SK-N-SH (cell line): ENCODE results near the gene DRC3. TPM values are rescaled to one million over a fixed set of nuclear protein-coding genes. Genes with fewer than 3 reads are reported as not detected.

ENCODE experiments used
- CTCF ChIA-PET: fragments of 300-600, 350-600 bp; formaldehyde crosslinking; extraction: SDS; loops from one replicate; lab custom pipeline; 2021; lab: Yijun Ruan, JAX
- POLR2A ChIA-PET: fragments of 350-600 bp; sonication (Branson Sonifier 250); formaldehyde crosslinking; extraction: SDS; loops from one replicate; lab custom pipeline; 2020; ENCODE audit warnings: antibody characterized with exemption, inconsistent platforms; lab: Yijun Ruan, JAX
- DNase-seq: peaks from one replicate; pipeline ENCODE4 v3.0.0; 2012
- H2AFZ ChIP-seq: fragments of 200-600 bp; sonication (generic); 2 replicates; pipeline ENCODE4 v1.8.1; 2016; ENCODE audit warnings: antibody characterized with exemption, mild to moderate bottlenecking, low read depth
- H3F3A ChIP-seq: fragments of 200-600 bp; sonication (generic); replicated peaks from 2 replicates; pipeline ENCODE3; 2016; ENCODE audit warnings: antibody characterized with exemption, mild to moderate bottlenecking; ENCODE audit not compliant: insufficient read depth
- H3K27ac ChIP-seq, 2 experiments: fragments of 200-500 bp in 1 of 2; fragments of 200-600 bp in 1 of 2; sonication (Bioruptor generic) in 1 of 2; sonication (generic), shearing (Covaris generic) in 1 of 2; 2 replicates each; pipeline versions ENCODE4 v1.5.1 to v1.6.1; 2014 to 2016; ENCODE audit warnings: low read depth in 2 of 2, inconsistent platforms in 1 of 2, low read length in 1 of 2, mild to moderate bottlenecking in 1 of 2, mixed read lengths in 1 of 2
- H3K27me3 ChIP-seq: fragments of 200-600 bp; sonication (generic), shearing (Covaris generic); 2 replicates; pipeline ENCODE4 v1.6.1; 2016; ENCODE audit warnings: mixed run types; ENCODE audit not compliant: insufficient read depth
- H3K36me3 ChIP-seq, 2 experiments: fragments of 200-500 bp in 1 of 2; fragments of 200-600 bp in 1 of 2; sonication (Bioruptor generic) in 1 of 2; sonication (generic) in 1 of 2; replicated peaks in 1 of 2; 2 replicates each; pipeline versions ENCODE3 to v1.5.1; 2014 to 2016; ENCODE audit warnings: low read length in 1 of 2, mild to moderate bottlenecking in 1 of 2; ENCODE audit not compliant: insufficient read depth in 2 of 2, control insufficient read depth in 1 of 2
- H3K4me1 ChIP-seq, 2 experiments: fragments of 200-500 bp in 1 of 2; fragments of 200-600 bp in 1 of 2; sonication (Bioruptor generic) in 1 of 2; sonication (generic), shearing (Covaris generic) in 1 of 2; 2 replicates each; pipeline versions ENCODE4 v1.5.1 to v1.6.1; 2014 to 2016; ENCODE audit warnings: low read depth in 1 of 2, low read length in 1 of 2, mixed run types in 1 of 2; ENCODE audit not compliant: insufficient read depth in 2 of 2, control insufficient read depth in 1 of 2
- H3K4me2 ChIP-seq: fragments of 200-600 bp; sonication (generic), shearing (Covaris generic); 2 replicates; pipeline ENCODE4 v1.6.1; 2017; ENCODE audit warnings: mixed run types
- H3K4me3 ChIP-seq, 2 experiments: fragments of 200-500 bp in 1 of 2; fragments of 200-600 bp in 1 of 2; sonication (Bioruptor generic) in 1 of 2; sonication (generic), shearing (Covaris generic) in 1 of 2; 2 replicates each; pipeline versions ENCODE4 v1.5.1 to v1.8.1; 2014 to 2016; ENCODE audit warnings: low read depth in 2 of 2, inconsistent platforms in 1 of 2, low read length in 1 of 2, mild to moderate bottlenecking in 1 of 2, mixed read lengths in 1 of 2, moderate library complexity in 1 of 2
- H3K79me2 ChIP-seq: fragments of 200-600 bp; sonication (generic); 2 replicates; pipeline ENCODE4 v1.8.1; 2017; ENCODE audit warnings: mild to moderate bottlenecking; ENCODE audit not compliant: insufficient read depth
- H3K9ac ChIP-seq: fragments of 200-600 bp; sonication (generic); 2 replicates; pipeline ENCODE4 v1.6.1; 2017; ENCODE audit warnings: mixed run types
- H3K9me2 ChIP-seq: fragments of 200-600 bp; sonication (generic); 2 replicates; pipeline ENCODE4 v1.6.1; 2017; ENCODE audit warnings: mixed run types
- H3K9me3 ChIP-seq: fragments of 200-600 bp; sonication (generic); 2 replicates; pipeline ENCODE4 v1.6.1; 2017; ENCODE audit warnings: mixed run types, mild to moderate bottlenecking, moderate library complexity
- H4K20me1 ChIP-seq: fragments of 200-600 bp; sonication (generic); 2 replicates; pipeline ENCODE4 v1.6.1; 2017; ENCODE audit warnings: mild to moderate bottlenecking, mixed run types; ENCODE audit not compliant: insufficient read depth
- CTCF ChIP-seq: fragments of 200-600 bp; sonication (generic); IDR thresholded peaks from 2 replicates; pipeline ENCODE4 v1.6.1; 2017; ENCODE audit warnings: antibody characterized with exemption, mild to moderate bottlenecking, moderate library complexity
- ELF1 ChIP-seq: IDR thresholded peaks from 2 replicates; pipeline ENCODE4 v1.4.0; 2012
- EP300 ChIP-seq, 2 experiments: IDR thresholded peaks; 2 replicates each; pipeline versions ENCODE4 v1.4.0 to v1.6.1; 2012; ENCODE audit warnings: borderline replicate concordance in 1 of 2, low read depth in 1 of 2, low read length in 1 of 2
- FOSL2 ChIP-seq: IDR thresholded peaks from 2 replicates; pipeline ENCODE4 v1.4.0; 2012; ENCODE audit warnings: low read depth, mild to moderate bottlenecking, moderate library complexity, borderline replicate concordance
- FOXJ3 ChIP-seq: sonication (generic); formaldehyde crosslinking; IDR thresholded peaks from 2 replicates; pipeline ENCODE4 v1.5.1; 2020; ENCODE audit warnings: mild to moderate bottlenecking, missing genetic modification reagents
- GABPA ChIP-seq: IDR thresholded peaks from 2 replicates; pipeline ENCODE4 v1.4.0; 2012; ENCODE audit warnings: low read depth, mild to moderate bottlenecking
- JUND ChIP-seq: IDR thresholded peaks from 2 replicates; pipeline ENCODE4 v1.4.0; 2012
- MAX ChIP-seq: IDR thresholded peaks from 2 replicates; pipeline ENCODE4 v1.4.0; 2012; ENCODE audit warnings: low read depth
- MEF2A ChIP-seq: IDR thresholded peaks from 2 replicates; pipeline ENCODE4 v1.4.0; 2012; ENCODE audit warnings: low read depth, borderline replicate concordance
- NFIC ChIP-seq: IDR thresholded peaks from 2 replicates; pipeline ENCODE4 v1.4.0; 2012; ENCODE audit warnings: borderline replicate concordance
- NRF1 ChIP-seq: IDR thresholded peaks from 2 replicates; pipeline ENCODE4 v1.6.1; 2012; ENCODE audit warnings: low read depth, mild to moderate bottlenecking, low read length
- PBX3 ChIP-seq: IDR thresholded peaks from 2 replicates; pipeline ENCODE4; 2012
- POLR2AphosphoS5 ChIP-seq: IDR thresholded peaks from 2 replicates; pipeline ENCODE4 v1.6.1; 2012; ENCODE audit warnings: low read depth, low read length
- RAD21 ChIP-seq: IDR thresholded peaks from 2 replicates; pipeline ENCODE4 v1.6.1; 2012; ENCODE audit warnings: mild to moderate bottlenecking, low read length
- RCOR1 ChIP-seq: fragments of 150-350 bp; IDR thresholded peaks from 2 replicates; pipeline ENCODE4 v1.6.1; 2017; ENCODE audit warnings: antibody characterized with exemption, low read length
- REST ChIP-seq: IDR thresholded peaks from 2 replicates; pipeline ENCODE4 v1.6.1; 2012; ENCODE audit warnings: mild to moderate bottlenecking, low read depth, low read length, moderate library complexity
- RXRA ChIP-seq: IDR thresholded peaks from 2 replicates; pipeline ENCODE4 v1.4.0; 2012; ENCODE audit warnings: low read depth, mild to moderate bottlenecking, borderline replicate concordance
- SIN3A ChIP-seq: IDR thresholded peaks from 2 replicates; pipeline ENCODE4 v1.6.1; 2012; ENCODE audit warnings: low read depth, mild to moderate bottlenecking, low read length, moderate library complexity, borderline replicate concordance
- TCF12 ChIP-seq: IDR thresholded peaks from 2 replicates; pipeline ENCODE4 v1.4.0; 2012
- TEAD4 ChIP-seq: IDR thresholded peaks from 2 replicates; pipeline ENCODE4 v1.4.0; 2012; ENCODE audit warnings: mild to moderate bottlenecking, borderline replicate concordance; ENCODE audit not compliant: insufficient read depth
- USF1 ChIP-seq: IDR thresholded peaks from 2 replicates; pipeline ENCODE4 v1.4.0; 2012; ENCODE audit warnings: low read depth, borderline replicate concordance
- USF2 ChIP-seq: fragments of 150-350 bp; IDR thresholded peaks from 2 replicates; pipeline ENCODE4 v1.6.1; 2017; ENCODE audit warnings: antibody characterized with exemption, low read length, low read depth, borderline replicate concordance
- YY1 ChIP-seq: IDR thresholded peaks from 2 replicates; pipeline ENCODE4 v1.4.0; 2012; ENCODE audit warnings: low read depth, mild to moderate bottlenecking
- WGBS: methylation state at CpG from one replicate; pipeline ENCODE4 v1.1.6; 2017; ENCODE audit warnings: low lambda C conversion rate; 5-methylcytosine and 5-hydroxymethylcytosine counted together
- polyA plus RNA-seq, 3 experiments: library from polyadenylated mRNA; depleted of rRNA; stranded (reverse); fragments of >200 nt; gene quantifications; 2 replicates each; pipeline ENCODE4 v1.2.3, GENCODE V29; 2012

DRC3 gene
- polyA plus RNA-seq, 1 of the 3 experiments (the other 2 are of a cell fraction), result 3.6 TPM

- H2AFZ ChIP-seq, result no peak overlapping the region
- TF ChIP-seq RCOR1 (no peak), RAD21 (no peak), RXRA (peak; percentile 76; the same call in 1 of the 2 replicates), REST (peak; percentile 78), EP300 (IDR thresholded peaks at IDR 0.05; ENCODE audit: borderline replicate concordance in 1 of 2, low read depth in 1 of 2, low read length in 1 of 2) (peak; percentile 57 to 80), TCF12 (peak; percentile 84), GABPA (no peak), NRF1 (no peak), POLR2AphosphoS5 (0 out of 2 replicates have a peak, but pooled peaks have one; percentile 28), FOXJ3 (CRISPR knock-in tag) (no peak), MAX (peak; percentile 58; the same call in 1 of the 2 replicates), FOSL2 (peak; percentile 77), TEAD4 (peak; percentile 79), YY1 (no peak), JUND (peak; percentile 86), MEF2A (peak; percentile 57; the same call in 1 of the 2 replicates), PBX3 (peak; percentile 75; the same call in 1 of the 2 replicates), USF1 (no peak), NFIC (peak; percentile 62), CTCF (no peak), SIN3A (no peak), USF2 (no peak), ELF1 (no peak)
- H4K20me1 ChIP-seq, result no peaks in the 10 kb centered on the region; the same call in 1 of the 2 replicates
- H3K36me3 ChIP-seq, result no peaks in the 10 kb centered on the region
- no peak overlapping the region for H3K4me3 ChIP-seq
- H3K27me3 ChIP-seq, result no peaks in the 10 kb centered on the region
- POLR2A ChIA-PET, result interaction anchor here (1.7 kb wide), 1 partner anchor 99 kb away, joined by 3 read pairs; no protein-coding TSS in a partner anchor
- peaks cover 49 to 74% of the 10 kb centered on the region in 2 experiments for H3K4me1 ChIP-seq
- peaks cover 45% of the 10 kb centered on the region for H3F3A ChIP-seq
- no peak for DNase-seq
- peak overlapping the region; percentile 14; the same call in 1 of the 2 replicates for H3K9ac ChIP-seq
- no peaks in the 10 kb centered on the region for H3K9me3 ChIP-seq
- H3K9me2 ChIP-seq, result no peaks in the 10 kb centered on the region; the same call in 1 of the 2 replicates
- peak overlapping the region; percentile 56 to 79 for H3K27ac ChIP-seq
- H3K4me2 ChIP-seq, result peak overlapping the region; percentile 65
- CTCF ChIA-PET, result interaction anchor here (0.7 to 3.6 kb wide), 3 partner anchors 9 to 44 kb away, joined by 3 to 20 read pairs (median 7); no protein-coding TSS in a partner anchor
- WGBS, result 53% methylated on average over 6 of the region's 6 CpGs
- H3K79me2 ChIP-seq, result peaks cover 86% of the 10 kb centered on the region
Observed at GRCh38 chr17:17935321-17936271, 37.1 kb upstream of the DRC3 start.
